Eye (tissue), 1 donor: ENCODE measurements around the gene ERLIN1.

Experiments used
- DNase-seq: peaks from one replicate; pipeline ENCODE4 v3.0.0-alpha.2; 2015

Gene ERLIN1

DNA sequence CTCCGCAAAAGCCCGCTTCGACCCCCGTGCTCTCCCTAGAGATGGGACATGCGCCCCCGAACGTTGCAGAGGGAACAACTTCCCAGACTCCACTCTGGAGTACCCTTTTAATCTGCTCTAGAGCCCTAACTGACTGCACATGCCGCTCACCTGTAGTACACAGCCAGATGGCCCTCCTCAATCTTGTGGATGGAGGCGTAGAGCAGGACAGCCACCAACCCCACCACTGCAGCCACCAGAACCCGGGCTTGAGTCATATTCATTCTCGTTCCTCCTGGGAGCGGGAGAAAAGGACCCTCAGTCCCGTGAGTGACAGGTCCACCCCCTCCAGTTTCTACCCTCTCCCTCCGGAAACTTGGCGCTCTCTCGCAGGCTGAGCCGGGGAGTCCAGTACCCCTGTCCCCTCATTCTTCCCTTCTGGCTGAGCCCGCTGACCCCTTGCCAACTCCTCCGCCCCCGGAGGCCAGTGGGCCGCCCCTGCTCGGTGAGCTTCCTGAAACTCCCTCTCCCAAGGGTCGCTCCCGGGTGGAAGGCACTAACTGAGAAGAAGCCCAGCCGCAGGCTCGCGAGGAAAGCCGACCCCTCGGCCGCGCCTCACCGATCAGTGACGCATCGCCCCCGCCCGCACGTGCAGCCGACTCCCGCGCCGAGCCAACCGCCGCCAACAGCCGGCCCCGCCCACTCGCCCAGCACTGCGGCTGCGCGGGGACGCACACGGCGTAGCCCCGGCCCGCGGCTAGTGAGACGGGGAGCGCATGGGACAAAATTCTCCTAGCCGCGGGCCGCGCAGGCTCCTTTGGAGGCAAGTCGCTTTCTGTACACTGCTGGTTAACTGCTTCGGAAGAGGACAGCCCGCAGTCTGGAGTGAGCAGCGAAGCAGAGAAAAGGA lies at the start of gene ERLIN1:
Gene ERLIN1 (minus strand): TSS at position 666 of the 889 bp plus-strand sequence. CDS start 403 bp downstream, at position 263.
- DNase-seq = peak; percentile 98

DNA sequence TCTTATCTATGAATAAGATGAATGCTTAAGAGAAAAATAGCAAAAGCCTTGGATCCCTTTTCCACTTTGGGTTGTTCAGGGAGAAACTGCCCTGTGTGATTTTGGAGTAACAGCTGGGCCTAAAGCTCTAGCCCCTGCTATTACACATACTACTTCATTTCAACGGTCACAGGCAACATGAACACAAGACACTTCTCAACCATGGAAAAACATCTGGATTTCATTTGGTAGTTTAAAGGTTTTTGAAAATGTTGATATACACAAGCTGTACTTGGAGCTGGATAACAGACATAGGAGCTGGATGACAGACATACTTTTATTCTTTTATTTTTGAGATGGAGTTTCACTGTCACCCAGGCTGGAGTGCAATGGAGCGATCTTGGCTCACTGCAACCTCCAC lies 46.3 kb upstream of the ERLIN1 start:
- DNase-seq = no peak

DNA sequence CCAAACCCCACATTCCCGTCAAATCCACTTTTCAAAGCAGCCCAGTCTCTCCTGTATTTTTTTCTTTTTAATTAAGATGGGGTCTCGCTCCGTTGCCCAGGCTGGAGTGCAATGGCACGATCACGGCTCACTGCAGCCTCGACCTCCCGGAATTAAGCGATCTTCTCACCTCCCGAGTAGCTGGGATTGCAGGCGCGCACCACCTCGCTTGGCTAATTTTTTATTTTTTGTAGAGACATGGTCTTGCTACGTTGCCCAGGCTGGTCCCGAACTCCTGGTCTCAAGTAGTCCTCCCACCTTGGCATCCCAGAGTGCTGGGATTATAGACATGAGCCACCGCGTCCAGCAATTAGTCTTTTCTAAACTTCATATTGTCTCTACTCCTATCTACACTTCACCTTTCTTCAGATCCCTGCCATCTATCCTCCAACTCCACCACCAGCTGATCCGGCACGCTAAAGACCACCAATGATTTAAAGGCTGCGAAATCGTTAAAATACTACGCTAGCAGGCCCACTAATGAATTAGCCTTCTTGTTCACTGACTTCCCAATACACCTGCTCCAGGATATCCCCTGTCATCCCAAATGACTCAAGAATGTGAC lies 44.1 kb upstream of the ERLIN1 start:
- DNase-seq = no peak

DNA sequence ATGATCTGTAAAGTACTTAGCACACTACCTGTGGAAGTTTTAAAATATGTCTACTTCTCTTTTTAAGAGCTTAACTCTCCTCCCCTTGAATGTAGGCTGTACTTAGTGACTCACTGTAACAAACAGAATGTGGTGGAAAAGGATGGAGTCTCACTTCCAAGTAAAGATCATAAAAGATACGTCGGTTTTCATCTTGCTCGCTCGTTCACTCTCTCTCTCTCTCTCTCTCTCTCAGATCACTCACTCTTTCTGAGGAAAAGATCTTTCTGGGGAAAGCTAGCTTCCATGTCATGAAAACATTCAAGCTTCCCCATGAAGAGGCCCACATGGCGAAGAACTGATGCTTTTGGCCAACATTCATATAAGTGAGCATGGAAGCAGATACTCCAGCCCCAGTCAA lies 38.0 kb upstream of the ERLIN1 start:
- DNase-seq = no peak

DNA sequence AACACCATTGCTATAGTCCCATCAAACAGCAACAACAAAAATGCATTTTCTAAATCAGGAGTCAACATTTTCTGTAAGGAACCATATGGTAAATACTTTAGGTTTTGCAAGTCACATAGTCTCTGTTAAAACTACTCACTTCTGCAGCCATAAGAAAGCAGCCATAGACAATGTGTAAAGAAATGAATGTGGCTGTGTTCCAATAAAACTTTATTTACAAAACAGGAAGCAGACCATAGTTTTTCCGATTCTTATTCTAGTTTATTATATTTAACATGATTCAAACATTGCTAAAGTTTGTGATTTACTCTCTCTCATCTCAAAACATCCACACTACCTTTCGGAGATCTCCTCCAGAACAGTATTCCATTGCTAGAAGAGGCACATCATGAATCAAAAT lies 36.7 kb upstream of the ERLIN1 start:
- no peak for DNase-seq

DNA sequence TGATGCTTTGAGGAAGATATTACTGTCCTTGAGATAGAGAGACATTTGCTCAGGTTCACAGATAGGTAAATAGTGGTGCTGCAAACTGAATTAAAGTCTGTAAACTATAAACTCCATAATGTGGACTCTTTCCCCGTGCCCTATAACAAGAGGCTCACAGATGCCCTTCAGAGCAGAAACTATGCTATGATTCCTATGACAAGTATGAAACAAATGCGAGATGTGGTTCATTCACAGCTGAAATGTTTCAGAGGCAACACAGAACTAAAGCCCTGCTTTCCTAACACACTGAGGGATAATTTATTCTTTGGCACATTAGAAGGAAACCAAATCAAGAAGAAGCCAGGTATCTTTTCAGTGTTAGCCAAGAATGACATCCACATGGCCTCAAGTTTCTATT lies 30.2 kb upstream of the ERLIN1 start:
- no peak for DNase-seq

DNA sequence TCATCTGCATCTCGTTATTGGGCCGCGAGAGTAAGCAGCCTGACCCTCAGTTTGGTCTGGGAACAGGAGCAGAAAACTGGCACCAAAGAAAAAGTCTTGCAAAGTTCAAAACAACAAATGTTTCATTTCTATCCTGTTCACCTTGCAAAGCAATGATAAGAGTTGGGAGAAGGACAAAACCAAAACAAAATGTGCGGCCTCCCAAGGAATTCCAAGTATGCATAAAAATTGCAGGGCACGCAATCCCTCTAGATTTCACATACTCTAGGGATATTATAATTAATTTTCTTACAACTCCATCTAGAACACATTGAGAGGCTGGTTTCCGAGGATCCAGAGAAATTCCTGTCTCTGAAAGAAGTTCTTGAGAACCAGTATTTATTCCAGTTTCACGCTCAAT lies 23.5 kb upstream of the ERLIN1 start:
- DNase-seq = peak; percentile 13

DNA sequence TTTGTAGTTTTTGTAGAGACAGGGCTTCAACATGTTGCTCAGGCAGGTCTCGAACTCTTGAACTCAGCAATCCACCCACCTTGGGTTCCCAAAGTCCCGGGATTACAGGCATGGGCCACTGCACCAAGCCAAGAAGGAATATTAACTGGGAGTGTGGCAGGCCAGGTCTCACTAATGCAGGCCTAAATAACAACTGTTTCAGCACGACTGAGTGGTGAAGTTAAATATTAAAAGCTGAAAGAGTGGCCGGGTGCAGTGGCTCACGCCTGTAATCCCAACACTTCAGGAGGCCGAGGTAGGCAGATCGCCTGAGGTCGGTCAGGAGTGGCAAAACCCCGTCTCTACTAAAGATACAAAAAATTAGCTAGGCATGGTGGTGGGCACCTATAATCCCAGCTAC lies 22.4 kb upstream of the ERLIN1 start:
- DNase-seq = no peak

DNA sequence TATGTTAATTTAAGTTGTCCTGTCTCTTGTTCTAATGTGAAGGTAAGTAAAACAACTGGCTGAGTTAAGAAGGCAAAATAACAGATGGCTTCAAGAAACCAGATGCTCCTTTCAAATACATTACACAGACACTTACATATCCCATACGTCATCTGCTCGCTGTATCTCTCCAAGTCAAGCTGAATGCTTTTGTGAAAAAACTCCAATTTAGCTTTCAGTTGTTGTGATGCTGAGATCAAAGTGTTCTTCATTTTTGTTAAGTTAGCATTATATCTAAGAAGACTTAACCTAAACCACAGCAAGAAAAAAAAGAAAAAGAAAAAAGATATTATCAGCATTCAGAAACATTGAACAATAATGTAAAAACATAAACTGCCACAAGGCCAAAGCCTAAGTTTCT lies 18.5 kb upstream of the ERLIN1 start:
- DNase-seq = no peak

DNA sequence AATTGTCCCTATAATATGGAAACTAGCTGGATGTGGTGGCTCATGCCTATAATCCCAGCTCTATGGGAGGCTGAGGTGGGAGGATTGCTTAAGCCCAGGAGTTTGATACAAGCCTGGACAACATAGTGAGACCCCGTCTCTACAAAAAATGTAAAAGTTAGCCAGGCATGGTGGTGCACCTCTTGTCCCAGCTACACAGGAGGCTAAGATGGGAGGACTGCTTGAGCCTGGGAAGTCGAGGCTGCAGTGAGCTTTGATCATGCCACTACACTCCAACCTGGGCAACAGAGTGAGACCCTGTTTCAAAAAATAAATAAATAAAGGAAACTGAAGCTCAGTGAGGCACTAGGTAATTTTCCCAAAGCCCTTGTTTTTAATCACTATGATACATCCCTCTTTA lies 15.7 kb upstream of the ERLIN1 start:
- DNase-seq = no peak

DNA sequence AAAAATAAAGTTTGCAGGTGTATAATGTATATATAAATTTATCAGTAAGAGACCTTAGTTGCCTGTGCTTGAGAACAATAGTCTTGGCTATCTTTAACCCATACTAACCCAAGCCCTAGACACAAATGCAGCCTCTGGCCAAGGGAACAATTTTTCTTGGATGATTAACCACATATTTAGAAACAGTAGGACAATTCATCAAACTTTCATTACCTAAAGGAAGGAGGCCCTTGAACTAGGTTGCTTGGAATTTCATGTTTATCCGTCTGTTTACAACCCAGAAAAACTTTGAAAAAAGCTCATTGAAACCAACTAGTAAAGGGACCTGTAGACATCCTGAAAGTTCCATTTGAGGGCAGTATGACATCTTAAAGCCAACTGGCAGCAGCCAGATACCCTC lies 8.9 kb upstream of the ERLIN1 start:
- no peak for DNase-seq

DNA sequence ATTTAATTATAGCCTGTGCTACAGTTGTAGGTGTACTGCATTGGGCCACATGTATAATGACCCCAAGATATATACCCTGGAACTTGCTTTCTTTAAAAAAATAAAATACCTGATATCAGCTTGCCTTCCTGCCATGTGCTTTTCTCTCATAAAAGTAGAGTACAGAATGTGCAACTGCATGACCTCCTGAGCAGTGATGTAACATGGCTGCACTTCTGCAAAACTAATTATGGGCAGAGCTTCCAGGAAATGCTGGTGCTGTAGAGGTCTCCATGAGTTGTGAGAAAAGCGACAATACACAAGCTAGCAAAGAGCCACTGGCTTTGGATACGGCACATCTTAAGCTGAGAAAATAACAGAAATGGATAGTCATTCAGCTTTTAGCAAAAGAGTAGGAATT lies 6.5 kb upstream of the ERLIN1 start:
- no peak for DNase-seq

DNA sequence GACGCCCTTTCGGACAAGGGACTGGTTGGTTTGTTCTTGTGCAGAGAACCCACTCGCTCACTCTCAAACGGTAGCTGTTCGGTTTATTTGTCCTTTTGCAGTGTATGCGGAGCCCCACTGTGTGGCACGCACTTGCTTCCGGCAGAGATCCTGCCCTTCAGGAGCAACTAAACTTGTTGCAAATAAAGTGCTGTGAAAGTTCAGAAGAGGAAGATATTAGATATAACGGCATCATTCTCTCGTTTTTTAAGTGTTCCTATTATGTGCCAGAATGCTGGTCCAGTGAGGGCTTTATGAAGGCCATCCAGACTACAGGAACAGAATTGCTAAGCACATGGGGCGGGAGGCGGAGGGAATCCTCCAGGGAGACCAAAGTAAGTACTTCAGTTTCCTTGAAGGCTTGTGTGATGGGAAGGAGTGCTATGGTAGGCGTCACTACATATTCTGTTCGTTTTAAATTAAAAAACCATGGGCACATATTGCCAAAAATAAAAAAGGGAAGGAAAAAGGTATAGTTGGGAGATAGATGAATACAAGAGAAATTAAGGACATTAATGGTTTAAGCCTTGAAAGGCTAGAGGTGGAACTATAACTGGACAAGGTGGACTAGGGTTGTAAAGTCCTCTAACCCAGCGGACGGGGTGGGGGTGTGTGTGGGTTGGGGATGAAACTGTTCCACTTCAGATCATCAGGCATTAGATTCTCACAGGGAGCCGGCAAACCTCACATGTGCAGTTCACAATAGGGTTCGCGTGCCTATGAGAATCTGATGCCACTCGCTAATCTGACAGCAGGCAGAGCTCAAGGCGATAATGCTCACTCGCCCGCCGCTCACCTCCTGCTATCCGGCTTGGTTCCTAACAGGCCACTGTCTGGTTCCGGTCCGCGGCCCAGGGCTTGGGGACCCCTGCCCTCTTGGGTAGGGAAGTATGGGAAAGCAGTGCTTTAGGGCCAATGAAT lies 704 bp upstream of the ERLIN1 start:
- peak; percentile 15 for DNase-seq

DNA sequence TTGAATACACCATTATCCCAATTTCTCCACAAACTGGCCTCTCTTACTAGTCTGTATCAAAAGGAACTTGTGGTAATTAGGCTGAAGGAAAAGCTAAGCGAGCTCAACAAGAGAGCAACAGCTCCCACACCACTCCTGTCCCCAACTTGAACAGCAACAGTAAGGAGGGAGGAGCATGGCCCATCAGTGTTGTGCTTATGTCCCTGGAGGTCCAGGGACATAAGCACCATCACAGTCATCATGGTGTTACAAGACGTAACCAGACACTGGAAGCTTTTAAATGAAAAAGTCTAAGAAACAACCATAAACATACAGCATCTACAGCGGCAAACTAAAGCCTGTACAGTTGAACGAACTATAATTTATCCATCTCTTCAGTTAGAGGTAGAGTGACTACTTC lies 989 bp downstream of the ERLIN1 start:
- peak; percentile 58 for DNase-seq

DNA sequence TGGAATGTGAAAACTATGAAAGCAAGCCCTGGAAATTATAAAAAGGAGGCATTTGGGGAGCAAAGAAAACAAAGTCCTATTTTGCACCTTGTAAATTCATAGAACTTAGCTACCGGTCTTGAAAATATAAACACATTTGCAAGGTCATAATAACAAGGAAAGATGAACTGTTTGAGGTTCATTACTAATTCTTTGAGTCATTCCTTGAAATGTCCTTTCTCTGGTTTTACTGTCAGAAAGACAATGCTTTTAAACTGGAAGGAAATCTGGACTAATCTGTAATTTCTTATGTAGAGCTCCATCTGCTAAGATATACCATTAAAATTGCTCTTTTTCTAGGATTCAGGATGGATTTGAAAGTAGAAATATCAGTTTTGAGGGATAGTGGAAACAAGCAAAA lies 1.4 kb downstream of the ERLIN1 start:
- no peak for DNase-seq

DNA sequence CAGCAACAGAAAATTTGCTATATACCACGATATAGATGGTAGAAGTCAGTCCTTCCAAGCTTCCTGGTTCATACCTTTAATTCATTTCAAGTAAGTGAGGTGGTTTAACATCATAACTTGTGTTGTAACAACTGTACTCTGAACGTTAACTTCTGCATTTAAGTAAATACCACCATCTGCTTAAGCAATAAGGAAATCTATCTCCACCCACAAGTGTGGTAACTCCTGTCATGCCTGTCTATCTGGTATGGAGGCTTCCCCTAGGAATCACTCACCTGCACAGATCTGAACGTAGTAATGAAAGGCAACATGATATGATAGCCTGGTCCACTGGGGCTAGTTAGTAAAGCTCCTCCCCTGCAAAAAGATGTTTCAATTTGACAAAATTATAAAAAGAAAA lies 2.3 kb downstream of the ERLIN1 start:
- DNase-seq = no peak

DNA sequence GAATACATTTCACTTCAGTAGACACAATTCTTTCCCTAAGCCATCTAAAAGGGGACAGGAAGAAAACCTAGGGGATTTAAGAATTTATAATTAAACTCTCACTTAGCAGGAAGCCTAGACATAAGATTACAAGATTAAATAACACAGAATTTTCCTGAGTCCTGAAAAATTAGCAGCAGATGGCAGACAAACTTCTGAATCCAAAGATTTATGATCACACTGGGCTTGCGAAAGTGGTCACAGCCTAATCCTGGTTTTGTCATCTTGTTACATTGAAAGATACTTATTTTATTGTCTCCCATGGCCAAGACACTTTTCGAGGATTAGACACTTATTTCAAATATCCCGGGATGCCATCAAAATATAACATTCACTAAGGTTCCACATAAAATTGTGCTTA lies 2.9 kb downstream of the ERLIN1 start:
- DNase-seq = no peak

DNA sequence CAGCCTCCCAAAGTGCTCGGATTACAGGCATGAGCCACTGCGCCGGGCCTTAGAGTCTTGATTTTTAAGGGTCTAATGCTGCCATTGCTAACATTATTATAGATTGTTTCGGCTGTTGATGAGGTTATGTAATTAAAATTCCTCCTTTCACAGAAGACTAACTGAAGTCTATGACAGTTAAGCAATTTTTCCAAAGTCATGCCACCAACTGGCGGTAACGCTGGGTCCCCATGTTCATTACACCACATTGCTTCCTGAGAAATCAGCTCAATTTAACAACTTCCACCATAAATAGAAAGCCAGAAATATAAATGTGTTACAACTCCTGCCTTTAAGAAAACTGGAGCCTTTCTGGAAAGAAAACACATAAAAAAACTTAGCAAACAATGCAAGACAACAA lies 3.5 kb downstream of the ERLIN1 start:
- DNase-seq = no peak

DNA sequence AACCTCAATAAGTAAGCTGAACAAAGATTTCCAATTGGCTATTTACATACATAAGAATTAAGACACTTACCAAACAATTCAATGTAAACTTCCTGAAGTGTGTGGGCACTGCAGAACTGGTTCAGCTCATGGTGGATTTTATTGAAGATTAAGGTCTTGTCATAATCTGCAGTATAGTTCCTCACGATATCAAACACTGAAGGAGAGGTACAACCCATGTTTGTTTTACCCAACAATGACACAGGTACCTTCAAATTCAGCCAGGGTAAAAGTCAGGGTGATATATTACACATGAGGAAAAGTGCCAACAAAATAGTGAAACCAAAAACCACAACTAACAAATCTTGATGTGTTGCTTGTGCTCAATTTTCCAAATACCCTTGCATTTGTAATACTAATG lies 10.0 kb downstream of the ERLIN1 start:
- no peak for DNase-seq

DNA sequence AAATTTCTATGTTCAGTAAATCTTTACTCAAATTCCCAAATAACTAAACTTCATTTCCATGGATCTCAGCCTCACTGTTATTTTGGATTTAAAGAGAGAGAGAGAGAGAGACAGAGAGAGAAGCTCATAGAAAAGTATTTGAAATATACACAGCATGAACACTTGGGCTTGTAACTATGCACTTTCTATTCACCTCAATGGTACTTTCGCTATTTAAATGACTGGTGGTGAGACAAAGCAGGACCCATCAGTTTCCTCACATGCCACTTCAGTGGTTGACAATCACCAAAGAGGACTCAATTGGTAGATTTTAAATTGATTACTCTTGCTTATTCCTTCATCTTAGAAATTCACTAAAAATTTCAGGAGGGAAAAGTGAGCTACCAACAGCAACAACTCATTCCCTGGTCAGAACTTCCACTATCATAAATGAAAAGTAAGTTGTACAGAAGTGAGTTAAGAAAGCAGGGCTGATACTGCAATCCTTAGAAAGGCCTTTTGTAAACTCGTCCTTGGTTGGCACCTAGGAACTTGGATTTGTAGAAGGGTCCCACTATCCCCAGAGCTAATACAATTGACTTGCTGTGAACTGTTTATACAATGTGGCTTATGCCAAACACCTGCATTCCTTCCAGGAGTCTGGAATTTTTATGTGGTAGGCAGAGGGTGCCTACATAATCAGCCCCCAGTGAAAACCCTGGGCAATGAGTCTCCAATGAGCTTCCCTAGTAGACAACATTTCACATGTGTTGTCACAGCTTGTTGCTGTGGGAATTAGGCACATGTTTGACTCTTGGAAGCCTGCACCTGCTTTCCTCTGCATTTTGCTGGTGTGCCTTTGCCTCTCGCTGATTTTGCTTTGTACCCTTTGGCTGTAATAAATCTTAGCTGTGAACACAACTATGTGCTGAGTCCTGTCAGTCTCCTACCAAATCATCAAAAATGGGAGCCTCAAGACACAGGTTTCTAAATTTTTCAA lies 10.8 kb downstream of the ERLIN1 start:
- DNase-seq = no peak

DNA sequence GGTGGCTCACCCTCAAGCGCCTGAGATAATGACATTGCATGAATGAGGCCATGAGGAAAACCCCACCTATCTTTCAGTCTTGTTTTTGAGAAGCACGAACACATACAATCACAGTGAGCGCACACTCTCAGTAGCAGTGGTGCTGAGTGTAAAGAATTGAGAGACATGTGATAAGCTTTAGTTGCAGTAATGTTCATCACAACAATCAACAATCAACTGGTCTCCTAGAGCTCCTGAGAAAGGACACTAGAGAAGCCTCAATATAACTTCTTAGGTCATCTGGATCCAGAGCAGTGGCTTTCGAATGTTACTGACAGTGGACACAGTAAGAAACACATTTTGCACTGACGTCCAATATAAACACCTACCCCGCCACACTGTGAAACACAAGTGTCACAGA lies 12.8 kb downstream of the ERLIN1 start:
- no peak for DNase-seq

DNA sequence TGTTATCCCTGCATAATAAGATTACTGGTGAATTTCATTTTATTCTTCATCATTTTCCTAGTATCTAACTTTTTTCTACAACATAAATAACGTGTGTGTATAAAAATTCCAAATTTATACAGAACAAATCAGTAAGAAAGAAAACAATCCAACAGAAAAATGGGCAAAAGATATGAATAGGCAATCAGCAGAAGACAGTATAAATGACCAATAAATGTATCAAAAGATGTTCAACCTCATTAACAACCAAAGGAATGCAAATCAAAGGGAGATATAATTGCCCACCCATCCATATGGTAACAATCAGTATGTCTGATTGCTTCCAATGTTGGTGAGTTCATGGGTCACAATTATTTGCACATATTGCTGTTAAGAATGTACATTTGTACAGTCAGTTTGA lies 13.5 kb downstream of the ERLIN1 start:
- DNase-seq = no peak
